DMS 273 treated with DMSO at 0.1 percent for 48 hours (cell line): ENCODE results near the gene EVI5.

Source experiments
- DNase-seq: peaks from one replicate; lab custom pipeline; 2025; lab: John Stamatoyannopoulos, UW

EVI5 gene

DNA sequence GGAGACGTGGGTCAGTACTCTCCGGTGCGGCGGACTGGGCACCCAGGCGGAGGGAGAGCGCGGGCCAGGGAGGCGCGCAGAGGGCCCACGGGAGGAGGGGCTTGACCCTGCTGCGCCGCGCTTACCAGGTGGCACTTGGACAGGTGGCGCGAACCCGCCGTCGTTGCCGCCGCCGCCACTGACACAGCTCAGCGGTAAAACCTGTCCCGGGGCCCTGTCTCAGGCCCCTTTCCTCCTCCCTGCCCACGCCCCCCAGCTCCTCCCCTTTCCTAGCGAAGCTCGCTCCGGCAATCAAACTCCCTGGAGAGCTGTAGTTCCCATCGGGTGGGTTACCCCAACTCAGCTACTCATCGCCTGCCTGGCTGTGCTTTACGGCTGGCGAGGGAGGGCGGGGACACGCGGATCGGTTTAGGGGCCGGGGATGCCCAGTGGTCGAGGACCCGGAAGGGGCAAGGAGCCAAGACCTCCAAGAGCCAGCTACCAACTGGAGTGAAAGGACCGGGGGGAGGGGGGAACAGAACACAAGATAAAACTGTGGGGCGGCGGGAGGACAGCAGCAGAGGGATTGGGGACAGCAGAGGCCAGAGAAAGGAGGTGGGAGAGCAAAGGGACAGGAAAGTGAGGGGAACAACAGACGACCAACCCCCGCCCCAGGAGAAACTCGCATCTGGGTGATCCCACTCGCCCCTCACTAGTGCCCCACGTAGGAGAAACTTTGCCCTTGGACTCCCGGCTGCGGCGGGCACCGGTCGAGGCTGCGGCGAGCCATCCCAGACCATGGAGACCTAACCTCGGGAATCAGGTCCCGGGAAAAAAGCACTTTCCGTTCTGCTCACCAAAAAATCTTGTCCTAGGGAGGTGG, 301.1 kb downstream of the EVI5 start:
- DNase-seq, result no peak

DNA sequence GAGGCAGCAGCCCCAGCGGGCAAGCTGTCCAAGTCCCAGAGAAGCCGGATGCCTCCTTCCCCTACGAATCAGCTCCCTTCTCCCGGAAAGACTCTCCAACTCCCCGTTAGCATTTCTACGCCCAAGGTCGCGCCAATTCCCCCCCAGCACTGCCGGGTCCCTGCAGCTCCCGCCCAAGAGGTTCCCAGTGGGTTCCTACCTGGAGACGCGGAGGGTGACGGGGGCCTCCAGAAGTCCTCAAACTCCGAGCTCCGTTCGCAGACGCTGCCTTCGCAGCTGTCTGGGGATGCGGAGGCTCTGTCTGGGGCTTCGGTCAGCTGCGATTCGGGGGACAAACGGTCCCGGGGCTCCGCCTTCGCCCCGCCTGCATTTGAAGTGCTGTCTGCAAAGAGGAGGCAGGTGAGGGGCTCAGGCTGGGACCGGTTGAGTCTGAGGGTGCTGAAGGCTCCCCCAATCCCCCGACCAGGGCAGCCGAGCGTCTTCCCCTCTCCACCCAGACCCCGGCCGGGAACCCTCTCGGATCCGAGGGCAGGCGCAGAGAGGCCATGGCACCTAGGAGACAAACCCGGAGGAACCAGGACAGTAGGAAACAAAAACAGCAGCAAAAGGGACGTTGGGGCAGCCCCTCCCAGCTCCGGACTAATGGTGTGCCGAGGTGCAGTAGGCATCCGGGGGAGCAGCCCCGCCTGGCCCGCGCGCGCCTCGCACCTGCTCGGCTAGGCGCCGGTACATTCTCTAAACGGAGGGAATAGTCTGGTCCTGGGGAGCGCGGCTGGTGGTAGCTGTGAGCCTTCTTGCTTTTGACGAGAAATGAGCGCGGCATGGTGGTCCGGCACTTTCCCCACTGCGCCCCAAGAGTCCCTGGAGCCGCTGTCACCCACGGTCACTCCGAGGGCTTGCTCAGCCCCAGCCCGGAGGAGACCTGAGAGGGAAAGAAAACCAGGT, 302.0 kb downstream of the EVI5 start:
- DNase-seq, result no peak

DNA sequence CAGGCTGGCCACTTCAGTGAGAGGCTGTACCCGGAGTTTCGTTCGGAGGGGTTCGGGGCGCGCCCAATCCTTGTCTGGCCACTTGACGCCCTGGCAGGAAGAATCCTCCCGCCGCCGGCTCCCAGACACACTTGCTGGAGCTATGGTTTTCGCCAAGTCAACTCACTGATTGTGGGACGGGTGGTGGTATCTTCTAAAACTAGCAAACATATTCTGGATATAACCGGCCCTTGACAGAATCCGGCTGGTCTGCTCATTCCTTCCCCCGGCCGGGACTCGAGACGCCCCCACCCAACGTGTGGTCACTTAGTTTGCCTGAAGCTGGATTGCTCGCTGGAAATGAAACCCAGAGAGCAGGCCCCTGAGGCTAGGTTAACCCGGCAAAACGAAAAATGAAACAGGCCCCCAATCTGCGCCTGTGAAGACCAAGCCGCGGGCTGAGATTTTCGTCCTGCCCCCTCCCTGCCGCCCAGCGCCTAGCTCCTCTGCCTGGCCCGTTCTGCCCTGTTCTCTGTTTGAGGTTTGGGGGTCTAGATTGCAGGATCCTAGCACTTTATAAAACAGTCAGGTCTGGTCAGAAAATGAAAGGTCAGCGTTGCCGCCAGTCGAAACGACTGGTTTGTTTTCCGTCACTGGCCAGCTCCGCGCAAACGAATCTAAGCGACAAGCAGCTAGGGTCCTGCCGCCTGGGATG, 302.8 kb downstream of the EVI5 start:
- DNase-seq, result no peak

DNA sequence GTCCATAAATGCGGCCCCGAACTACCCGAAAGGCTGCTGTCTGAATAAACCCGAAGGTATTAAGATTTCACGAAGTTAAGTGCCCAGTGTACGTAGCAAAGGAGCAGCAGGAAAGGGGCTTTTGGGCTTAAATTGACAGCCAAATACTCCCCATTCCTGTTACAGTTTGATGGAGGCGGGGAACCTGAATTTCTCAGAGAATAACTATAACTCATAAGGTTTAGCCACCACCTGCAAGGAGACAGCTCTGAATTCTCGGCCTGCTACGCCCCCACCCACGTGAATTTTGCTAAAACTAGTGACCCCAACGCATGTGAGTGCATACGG, 303.3 kb downstream of the EVI5 start:
- no peak for DNase-seq

DNA sequence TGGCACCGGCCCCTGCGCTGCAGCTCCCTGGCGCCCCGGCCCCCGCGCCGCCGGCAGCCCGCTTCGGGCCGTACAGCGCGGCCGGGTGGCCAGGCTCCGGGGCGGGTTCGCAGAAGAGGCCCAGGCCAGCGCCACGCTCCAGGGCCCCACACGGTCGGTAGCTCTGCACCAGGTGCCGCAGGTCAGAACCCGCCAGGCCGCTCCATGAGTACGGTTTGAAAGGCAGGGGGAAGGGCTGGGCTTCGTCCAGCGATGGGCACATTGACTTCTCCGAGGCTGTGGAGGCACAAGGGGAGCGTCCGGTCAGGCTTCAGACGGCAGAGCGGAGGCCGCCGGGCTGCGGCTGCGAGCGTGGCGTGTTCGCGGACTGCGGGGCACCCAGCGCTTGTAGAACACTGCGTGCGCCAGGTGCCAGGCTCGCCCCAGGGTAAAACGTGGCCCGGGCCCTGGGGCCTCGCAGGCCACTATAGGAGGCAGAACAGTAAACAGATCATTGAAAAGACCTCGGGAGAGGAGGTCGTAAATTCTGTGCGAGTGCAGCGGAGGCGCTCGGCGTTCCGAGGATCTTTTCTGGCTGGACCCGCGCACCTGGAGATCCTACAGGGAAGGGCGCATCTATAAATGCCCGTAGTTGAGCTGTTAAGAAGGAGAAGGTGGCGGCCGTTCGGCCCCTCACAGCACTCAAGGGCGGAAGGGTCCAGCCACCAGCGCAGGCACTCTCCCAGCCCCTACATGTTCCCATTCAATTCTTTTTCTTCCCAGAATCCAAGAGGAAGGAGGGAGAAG, 303.9 kb downstream of the EVI5 start:
- no peak for DNase-seq

DNA sequence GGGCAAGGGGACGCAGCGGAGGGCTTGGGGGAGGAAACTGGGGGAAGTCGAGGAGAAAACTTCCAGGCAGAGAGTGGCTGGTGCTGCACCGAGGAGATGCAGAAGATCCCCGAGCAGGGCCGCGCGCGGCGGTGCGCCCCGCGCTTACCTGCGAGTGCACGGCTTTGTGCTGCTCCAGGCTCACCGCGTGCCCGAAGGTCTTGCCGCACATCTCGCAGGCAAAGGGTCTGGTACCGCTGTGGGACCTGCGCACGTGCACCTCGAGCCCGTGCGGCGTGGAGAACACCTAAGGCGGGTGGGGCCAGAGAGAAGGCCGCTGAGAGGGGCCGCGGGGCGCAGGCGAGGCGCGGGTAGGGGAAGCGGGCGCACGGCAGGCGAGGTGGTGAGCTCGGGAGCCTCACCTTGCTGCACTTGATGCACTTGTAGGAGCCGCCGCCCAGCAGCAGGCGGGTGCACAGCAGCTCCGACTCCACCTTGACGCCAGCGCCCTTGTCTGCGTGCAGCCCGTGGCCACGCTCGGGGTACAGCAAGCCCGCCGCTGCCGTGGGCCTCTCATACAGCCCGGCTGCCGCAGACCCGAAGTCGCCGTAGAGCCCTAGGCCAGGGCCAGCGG, 304.6 kb downstream of the EVI5 start:
- no peak for DNase-seq

DNA sequence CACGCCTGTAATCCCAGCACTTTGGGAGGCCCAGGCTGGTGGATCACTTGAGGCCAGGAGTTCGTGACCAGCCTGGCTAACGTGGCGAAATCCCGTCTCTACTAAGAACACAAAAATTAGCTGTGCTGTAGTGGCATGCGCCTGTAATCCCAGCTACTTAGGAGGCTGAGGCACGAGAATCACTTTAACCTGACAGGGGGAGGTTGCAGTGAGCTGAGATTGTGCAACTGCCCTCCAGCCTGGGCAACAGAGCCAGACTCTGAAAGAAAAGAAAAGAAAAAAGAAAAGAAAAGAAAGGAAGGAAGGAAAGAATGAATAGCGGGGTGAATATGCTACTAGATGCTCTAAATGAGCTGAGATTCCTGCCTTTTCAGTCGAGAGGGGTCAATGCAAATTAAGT, 305.3 kb downstream of the EVI5 start:
- no peak for DNase-seq

DNA sequence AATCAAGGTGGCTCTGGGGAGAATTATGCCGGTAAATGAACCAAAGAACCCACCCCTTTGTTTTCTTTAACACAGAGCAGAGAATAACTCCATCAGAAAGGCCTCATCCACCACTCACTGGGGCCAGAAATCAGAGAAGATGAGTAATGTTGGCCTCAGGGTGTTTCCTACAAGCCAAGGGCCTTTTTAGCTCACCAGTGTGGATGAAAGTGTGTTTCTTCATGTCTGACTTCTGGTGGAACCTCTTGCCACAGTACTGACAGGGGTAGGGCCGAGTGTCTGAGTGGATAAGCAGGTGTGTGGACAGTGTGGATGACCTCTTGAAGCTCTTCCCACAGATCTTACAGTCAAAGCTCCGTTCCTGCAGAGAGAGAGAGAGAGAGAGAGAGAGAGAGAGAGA, 306.5 kb downstream of the EVI5 start:
- no peak for DNase-seq

DNA sequence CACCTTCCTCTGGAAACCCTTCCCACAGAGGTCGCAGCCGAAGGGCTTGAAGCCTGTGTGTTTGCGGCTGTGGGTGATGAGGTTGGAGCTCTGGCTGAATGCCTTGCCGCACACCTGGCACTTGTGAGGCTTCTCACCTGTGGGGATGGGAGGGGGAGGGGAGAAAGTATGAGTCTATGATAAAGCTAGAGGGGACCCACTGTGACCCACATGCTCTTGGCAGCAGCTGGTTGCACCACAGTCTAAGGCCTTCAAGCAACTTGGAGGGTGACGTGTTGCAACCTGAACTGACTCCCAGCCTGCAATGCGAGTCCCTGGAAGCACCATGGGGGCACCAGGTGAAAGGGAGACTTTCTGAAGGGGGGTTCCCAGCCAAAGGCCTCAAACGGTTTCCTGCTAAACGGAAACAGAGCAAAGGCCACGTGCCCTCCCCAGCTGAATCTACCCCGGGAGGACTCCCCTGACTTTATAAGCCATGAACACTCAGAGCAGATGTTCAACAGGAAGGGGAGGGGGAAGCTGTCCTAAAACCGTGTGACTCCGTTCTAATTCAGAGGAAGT, 308.8 kb downstream of the EVI5 start:
- no peak for DNase-seq

DNA sequence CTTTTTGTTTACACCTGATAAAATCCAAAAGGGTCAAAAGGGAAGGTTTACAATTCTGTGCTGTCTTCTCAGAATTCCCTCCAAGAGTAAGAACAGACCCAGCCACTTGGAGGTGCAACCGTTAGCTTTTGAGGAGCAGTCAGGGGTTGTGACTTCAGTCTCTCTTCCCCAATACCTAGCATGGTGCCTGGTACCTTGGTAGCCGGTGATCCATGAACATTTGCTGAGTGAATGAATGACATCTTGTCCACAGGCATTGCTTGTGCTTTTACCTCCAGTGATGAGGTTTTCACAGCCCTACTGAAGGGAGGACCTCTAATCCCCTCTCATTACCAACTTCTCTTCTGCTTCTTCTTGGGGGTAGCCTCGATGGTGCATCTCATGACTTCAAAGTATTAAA, 309.9 kb downstream of the EVI5 start:
- DNase-seq, result no peak

DNA sequence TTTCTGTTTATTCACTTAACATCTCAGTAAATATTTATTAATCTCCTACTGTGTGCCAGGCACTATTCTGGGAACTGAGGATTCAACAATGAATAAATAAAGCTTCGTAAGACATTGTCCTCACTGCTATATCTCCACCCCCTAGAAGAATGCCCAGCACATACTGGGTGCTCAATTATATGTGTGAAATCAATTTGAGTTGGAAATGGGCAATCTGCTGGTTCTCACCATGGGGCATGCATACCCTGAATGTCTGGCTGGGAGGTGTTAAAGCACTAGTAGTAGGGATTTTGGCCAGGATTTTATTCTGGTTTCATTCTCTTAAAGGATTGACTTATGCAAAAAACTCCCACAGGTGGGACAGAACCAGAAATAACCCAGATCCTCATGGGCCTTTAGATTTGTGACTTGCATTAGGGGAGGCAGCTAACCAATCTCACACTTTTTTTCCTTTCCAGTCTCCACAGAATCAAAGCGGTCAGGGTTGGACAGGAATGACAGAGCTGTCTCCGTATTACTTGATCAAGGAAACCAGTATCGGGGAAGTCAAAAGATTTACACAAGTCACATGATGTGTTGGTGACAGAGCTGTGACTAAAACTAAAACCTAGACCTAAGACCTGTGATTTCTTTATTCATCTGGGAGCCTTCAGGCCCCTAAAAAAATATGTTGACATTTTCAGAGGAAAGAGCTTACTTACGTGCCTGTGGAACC, 311.0 kb downstream of the EVI5 start:
- DNase-seq, result no peak

DNA sequence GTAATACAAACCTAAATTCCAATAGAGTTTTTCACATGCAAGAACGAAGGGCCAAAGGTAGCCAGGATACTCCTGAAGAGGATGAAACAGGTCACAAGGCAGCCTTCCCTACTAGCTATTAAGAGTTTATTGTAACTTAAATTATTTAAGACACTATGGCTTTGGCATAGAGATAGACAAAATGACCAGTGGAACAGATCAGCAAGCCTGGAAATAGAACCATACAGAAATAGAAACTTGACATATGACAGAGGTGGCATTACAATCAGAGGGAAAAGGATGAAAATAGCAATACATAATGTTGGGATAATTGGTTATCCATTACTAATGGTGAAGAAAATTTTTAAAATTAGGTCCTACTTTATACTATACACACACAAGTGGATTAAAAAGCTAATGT, 314.7 kb downstream of the EVI5 start:
- DNase-seq, result no peak

DNA sequence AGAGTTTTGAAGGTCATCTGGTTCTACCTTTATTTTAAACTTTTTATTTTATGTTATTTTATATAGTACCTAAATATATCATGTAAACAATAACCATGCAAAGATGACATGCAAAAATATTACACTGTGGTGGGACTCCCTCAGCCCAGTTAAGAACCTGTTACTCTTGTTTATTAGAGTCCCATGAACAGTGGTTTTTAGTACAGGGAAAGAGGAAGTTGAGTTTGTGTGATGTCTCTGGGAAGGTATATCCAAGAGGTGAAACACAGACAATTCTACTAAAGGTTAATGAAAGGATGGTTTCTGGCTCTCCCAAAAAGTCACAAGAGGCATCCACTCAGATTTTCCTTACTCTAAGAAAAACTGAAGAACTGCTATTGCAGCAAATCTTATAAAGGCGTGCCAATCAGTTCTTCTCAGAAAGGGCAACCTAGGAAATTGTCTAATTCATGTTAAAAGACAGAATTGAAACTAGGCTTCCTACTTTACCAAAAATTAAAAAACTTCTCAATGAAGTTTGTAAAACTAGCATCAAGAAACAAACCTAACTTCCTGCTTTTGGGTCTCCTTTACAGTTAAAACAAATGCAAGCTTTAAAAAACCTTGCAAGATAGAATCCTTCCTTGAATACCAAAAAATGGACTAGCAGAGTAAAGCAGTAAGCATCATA, 318.1 kb downstream of the EVI5 start:
- DNase-seq, result no peak

DNA sequence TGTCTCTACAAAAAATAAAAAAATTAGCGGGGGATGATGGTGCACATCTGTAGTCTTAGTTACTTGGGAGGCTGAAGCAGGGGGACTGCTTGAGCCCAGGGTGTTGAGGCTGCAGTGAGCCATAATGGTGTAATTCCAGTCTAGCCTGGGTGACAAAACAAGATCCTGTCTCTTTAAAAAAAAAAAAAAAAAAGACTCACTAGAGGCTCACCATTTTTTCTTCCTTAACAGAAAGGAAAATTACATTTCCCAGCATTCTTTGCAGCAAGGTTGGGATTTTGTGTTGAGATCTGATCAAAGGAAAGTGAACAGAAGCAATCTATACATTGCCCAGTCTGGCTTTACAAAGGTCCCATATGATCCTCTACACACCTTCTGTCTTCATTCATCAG, 319.7 kb downstream of the EVI5 start:
- no peak for DNase-seq

DNA sequence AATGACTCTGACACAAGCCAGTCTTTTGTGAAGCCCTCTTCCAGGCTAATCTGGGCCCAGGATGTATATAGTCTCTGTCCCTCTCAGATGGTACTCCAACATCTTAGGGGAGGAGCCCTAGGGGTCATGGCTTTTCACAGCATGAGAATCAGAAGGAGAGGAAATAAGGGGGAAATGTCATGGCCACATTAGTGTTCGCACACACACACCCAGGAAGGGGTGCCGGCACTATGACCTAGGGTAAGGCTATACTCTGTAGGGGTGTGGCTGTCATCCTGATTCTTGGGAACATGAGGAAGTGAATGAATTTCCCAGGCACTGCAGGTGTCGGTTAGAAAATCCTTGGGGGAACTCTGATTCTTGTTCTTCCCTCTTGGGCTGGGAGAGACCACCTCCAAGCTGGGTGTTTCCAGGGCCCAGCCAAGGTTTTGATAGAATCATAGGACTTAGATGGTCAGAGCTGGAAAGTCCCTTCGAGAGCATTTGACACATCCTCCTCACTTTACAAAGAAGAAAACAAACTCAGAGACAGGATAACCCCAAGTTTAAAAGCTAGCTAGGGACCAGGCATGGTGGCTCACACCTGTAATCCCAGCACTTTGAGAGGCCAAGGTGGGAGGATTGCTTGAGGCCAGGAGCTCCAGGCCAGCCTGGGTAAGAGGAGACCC, 320.2 kb downstream of the EVI5 start:
- DNase-seq, result no peak

DNA sequence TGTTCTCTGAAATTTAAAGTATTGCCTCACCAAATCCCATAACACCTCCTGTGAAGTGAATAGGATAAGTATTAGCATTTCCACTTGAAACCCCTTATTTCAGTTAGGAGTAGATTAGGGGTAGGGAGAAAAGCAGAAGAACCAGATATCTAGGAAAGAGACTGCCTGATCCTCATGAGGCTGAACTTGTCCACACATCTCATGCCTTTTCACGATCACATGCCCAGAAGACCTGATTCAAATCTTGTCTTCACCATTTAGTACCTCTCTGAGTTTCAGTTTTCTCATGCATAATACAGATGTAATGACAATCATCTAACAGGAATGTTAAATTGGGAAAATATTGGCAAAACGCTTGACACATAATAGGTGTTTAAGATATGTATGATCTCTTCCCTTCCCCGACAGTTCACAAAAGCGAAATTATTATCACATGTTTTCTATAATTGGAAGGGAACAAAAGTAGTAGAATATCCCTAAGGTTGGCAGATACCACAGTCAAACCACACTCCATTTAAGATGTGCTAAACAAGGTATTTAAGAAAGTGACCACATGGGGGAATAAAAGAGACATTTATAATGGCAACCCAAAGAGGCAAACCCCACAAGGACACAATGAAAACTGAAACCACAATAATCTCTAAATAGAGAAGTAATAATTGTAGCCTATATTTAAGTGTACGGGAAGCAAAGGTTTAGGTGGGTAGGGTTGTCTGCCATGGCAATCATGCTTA, 323.4 kb downstream of the EVI5 start:
- DNase-seq, result peak; percentile 6

DNA sequence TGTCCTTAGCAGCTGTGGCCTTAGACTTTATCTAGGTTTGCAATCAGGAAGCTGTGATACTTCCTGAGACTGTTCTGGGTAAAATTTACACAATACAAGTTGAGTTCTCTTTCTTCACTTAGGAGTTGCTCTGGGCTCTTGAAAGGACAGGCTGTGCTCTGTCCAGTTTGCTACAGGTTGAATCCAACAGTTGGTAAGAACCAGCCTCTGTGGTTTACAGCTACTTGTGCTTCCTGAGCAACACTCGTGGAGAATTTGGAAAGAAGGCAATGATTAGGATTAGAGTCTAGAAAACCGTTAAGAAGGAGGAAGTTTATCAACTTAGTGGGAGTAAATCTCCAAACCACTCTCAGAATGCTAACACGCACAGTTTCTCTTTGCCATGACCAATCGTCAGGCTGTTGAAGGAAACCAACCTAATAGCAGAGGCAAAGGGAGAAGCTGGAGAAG, 325.0 kb downstream of the EVI5 start:
- DNase-seq, result no peak
